Progenitor cell of endocrine pancreas (in vitro differentiated cells): ENCODE results near the gene SORCS2. TPM values are rescaled to one million over a fixed set of nuclear protein-coding genes. Genes with fewer than 3 reads are reported as not detected.

Experiments
- DNase-seq: peaks from one replicate; pipeline ENCODE4 v3.0.0; 2021; ENCODE audit warnings: low spot score; ENCODE audit not compliant: unreplicated experiment
- H3K27ac Mint-ChIP-seq: 2 replicates; pipeline ENCODE4 v1.8.0; 2021; ENCODE audit warnings: mild to moderate bottlenecking, moderate library complexity, mixed read lengths
- H3K27me3 Mint-ChIP-seq: 2 replicates; pipeline ENCODE4 v1.8.0; 2021; ENCODE audit warnings: mixed read lengths
- H3K36me3 Mint-ChIP-seq: 2 replicates; pipeline ENCODE4 v1.8.0; 2022; ENCODE audit warnings: mixed read lengths; ENCODE audit not compliant: insufficient read depth
- H3K4me1 Mint-ChIP-seq: 2 replicates; pipeline ENCODE4 v1.8.0; 2021; ENCODE audit warnings: low read depth, mixed read lengths
- H3K4me3 Mint-ChIP-seq: 2 replicates; pipeline ENCODE4 v1.8.0; 2021; ENCODE audit warnings: low read depth, mild to moderate bottlenecking, moderate library complexity, mixed read lengths
- H3K9me3 Mint-ChIP-seq: 2 replicates; pipeline ENCODE4 v1.8.0; 2021; ENCODE audit warnings: low read depth, mixed read lengths
- CTCF ChIP-seq: fragments of 200-600 bp; sonication (generic); IDR thresholded peaks from one replicate; pipeline ENCODE4 v1.5.0; 2021; ENCODE audit warnings: antibody characterized with exemption, mild to moderate bottlenecking; ENCODE audit not compliant: unreplicated experiment
- total RNA-seq: library from RNA; stranded (reverse); gene quantifications from 2 replicates; pipeline ENCODE4 v1.2.1, GENCODE V29; 2021

The SORCS2 gene
- total RNA-seq, 1 donor from 2014 or later: 2.2 TPM

- Mint-ChIP-seq H3K9me3 (no peaks in the 10 kb centered on the region), H3K27ac (no peak overlapping the region), H3K36me3 (no peaks in the 10 kb centered on the region), H3K4me3 (no peak overlapping the region), H3K27me3 (peaks cover 8% of the 10 kb centered on the region), H3K4me1 (no peaks in the 10 kb centered on the region)
- no peak for TF ChIP-seq CTCF
- DNase-seq: no peak
Measured at GRCh38 chr4:7384003-7384928, 191.9 kb downstream of the SORCS2 start.

DNA sequence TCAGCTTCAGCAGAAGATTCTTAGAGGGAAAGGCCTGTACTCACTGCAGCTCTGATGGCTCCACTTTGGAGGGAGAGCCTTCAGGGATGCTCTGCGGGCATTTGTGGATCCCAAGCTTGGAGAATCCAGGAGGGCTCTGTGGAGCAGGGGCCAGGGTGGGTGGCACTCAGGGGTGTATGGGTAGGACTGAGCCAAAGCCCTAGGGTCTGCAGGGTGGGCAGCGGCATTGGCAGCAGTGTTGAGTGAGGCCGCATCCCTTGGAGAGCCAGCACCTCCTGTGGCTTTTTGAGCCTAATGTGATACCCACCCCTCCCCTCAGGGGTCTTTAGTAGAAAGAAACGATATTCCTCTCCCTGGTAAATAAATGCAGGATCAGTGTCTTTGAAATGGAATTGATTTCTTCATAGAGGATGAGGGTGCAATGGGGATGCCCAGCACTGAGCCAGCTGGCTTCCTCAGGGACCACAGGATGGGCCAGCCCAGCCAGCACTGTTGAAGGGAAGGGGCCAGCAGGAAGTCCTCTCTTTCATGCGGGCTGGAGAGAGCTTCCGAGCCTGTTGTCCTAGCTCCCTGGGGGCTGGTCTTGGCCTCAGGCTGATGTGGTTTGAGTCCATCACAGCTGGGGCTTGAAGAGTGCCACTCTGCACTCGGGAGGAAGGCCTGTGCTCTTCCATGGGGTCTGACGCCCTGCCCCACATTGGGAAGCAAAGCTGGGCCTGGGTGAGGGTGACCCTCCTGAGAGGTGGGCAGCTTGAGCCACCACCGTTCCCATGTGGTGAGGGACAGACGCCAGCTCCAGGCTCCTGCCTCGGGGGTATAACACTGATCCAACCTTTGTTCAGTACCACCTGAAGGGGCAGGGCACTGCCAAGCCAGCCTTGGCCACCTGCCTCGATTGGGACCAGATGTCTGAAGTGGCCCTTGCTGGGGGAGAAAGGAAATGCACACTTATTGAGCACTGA, 192.9 kb downstream of the SORCS2 start:
- H3K27me3 Mint-ChIP-seq: peaks cover 10% of the 10 kb centered on the region
- no peak overlapping the region for H3K27ac Mint-ChIP-seq
- no peaks in the 10 kb centered on the region for H3K36me3 Mint-ChIP-seq
- H3K4me1 Mint-ChIP-seq: peaks cover 4% of the 10 kb centered on the region
- no peak for TF ChIP-seq CTCF
- H3K9me3 Mint-ChIP-seq: no peaks in the 10 kb centered on the region
- DNase-seq: no peak
- H3K4me3 Mint-ChIP-seq: no peak overlapping the region

DNA sequence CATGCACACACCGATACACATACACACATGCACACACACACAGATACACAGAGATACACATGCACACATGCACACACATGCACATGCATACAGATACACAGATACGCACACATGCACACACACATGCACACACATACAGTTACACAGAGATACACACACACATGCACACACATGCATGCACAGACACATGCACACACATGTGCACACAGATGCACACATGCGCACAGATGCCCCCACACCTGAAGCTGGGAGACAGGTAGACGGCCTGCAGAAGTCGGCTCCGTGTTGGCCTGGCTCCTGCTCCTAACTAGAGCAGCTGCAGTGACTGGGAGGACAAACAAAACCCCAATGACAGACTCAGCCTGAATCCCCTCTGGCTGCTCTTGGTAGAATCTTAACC, 195.6 kb downstream of the SORCS2 start:
- Mint-ChIP-seq H3K4me3 (no peak overlapping the region), H3K4me1 (peaks cover 5% of the 10 kb centered on the region)
- no peak for TF ChIP-seq CTCF

GRCh38 chr4:7388627-7389026, 196.3 kb downstream of the SORCS2 start:
- Mint-ChIP-seq H3K27ac (no peak overlapping the region), H3K4me1 (peaks cover 5% of the 10 kb centered on the region), H3K36me3 (no peaks in the 10 kb centered on the region), H3K9me3 (no peaks in the 10 kb centered on the region), H3K27me3 (peaks cover 13% of the 10 kb centered on the region), H3K4me3 (no peak overlapping the region)
- DNase-seq: no peak
- no peak for TF ChIP-seq CTCF

More for the DNA sequence above, 195.6 kb downstream of the SORCS2 start:
- Mint-ChIP-seq H3K27me3 (peaks cover 12% of the 10 kb centered on the region), H3K27ac (no peak overlapping the region), H3K36me3 (no peaks in the 10 kb centered on the region), H3K9me3 (no peaks in the 10 kb centered on the region)
- no peak for DNase-seq

DNA sequence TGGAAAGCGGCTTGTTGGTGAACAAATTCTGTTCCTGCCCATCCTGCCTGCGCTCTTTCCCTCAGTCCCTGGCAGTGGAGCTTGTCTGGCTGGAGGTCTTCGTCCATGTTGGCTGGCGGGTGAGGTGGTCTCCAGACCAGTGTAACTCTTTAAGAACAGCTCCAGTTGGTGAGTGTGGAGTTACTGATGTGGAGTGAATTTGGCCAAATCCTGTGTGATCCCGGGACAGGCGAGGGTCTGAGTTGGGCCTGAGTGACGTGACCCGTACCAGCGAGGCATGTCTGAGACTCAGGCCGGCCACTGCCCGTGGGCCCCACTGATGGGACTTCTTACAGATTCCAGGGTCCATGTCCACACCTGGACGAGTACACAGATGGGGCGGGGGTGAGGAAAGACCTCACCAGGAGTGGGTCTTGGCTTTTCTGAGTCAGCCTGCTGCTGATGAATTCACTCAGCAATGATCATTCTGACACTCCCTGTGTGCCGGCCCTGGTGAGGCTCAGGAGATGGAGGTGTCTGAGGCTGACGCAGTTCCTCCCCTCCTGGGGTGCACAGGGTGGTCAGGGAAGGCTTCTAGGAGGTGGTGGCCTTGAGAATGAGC, 196.9 kb downstream of the SORCS2 start:
- Mint-ChIP-seq H3K36me3 (no peaks in the 10 kb centered on the region), H3K9me3 (no peaks in the 10 kb centered on the region), H3K27ac (peak overlapping the region; percentile 57), H3K27me3 (peaks cover 16% of the 10 kb centered on the region), H3K4me1 (peaks cover 5% of the 10 kb centered on the region), H3K4me3 (no peak overlapping the region)
- no peak for DNase-seq
- TF ChIP-seq CTCF: no peak
